GM18526 (cell line): ENCODE data around the gene FBXL7.

ENCODE experiments used
- POLR2A ChIP-seq: IDR thresholded peaks from 3 replicates; pipeline ENCODE4 v1.6.1; 2011; ENCODE audit not compliant: insufficient read length; ENCODE audit errors: extremely low read depth

The FBXL7 gene

GRCh38 chr5:15933259-15934207, 433.6 kb downstream of the FBXL7 start:
- TF ChIP-seq POLR2A, result no peak

- TF ChIP-seq POLR2A, result no peak
Measured at GRCh38 chr5:15936505-15937245, 436.7 kb downstream of the FBXL7 start.

GRCh38 chr5:15937708-15938107, 437.7 kb downstream of the FBXL7 start:
- TF ChIP-seq POLR2A, result no peak

GRCh38 chr5:15938186-15938585, 438.2 kb downstream of the FBXL7 start:
- TF ChIP-seq POLR2A, result no peak

- TF ChIP-seq POLR2A, result no peak
Measured at GRCh38 chr5:15938961-15939360, 439.0 kb downstream of the FBXL7 start.

GRCh38 chr5:15940905-15941304, 440.9 kb downstream of the FBXL7 start:
- TF ChIP-seq POLR2A, result no peak

GRCh38 chr5:15943487-15943886, 443.5 kb downstream of the FBXL7 start:
- no peak for TF ChIP-seq POLR2A

- no peak for TF ChIP-seq POLR2A
Measured at GRCh38 chr5:15946026-15946425, 446.0 kb downstream of the FBXL7 start.

- TF ChIP-seq POLR2A, result no peak
Measured at GRCh38 chr5:15948190-15948589, 448.2 kb downstream of the FBXL7 start.

GRCh38 chr5:15951126-15951525, 451.1 kb downstream of the FBXL7 start:
- no peak for TF ChIP-seq POLR2A

- TF ChIP-seq POLR2A, result no peak
Measured at GRCh38 chr5:15951550-15951949, 451.6 kb downstream of the FBXL7 start.

GRCh38 chr5:15956622-15957021, 456.6 kb downstream of the FBXL7 start:
- no peak for TF ChIP-seq POLR2A

- TF ChIP-seq POLR2A, result no peak
Measured at GRCh38 chr5:15957124-15957523, 457.1 kb downstream of the FBXL7 start.

- no peak for TF ChIP-seq POLR2A
Measured at GRCh38 chr5:15959370-15960164, 459.6 kb downstream of the FBXL7 start.

GRCh38 chr5:15966066-15966640, 466.2 kb downstream of the FBXL7 start:
- TF ChIP-seq POLR2A, result no peak

GRCh38 chr5:15966651-15967050, 466.7 kb downstream of the FBXL7 start:
- no peak for TF ChIP-seq POLR2A

GRCh38 chr5:15968993-15969392, 469.0 kb downstream of the FBXL7 start:
- TF ChIP-seq POLR2A, result no peak
